Prostate gland (tissue), 2 donors: ENCODE results near the gene TMEM272. TPM values are rescaled to one million over a fixed set of nuclear protein-coding genes. Genes with fewer than 3 reads are reported as not detected.

Experiments
- DNase-seq: peaks from one replicate; pipeline ENCODE4 v3.0.0-alpha.2; 2019; ENCODE audit warnings: low spot score
- H3K27ac ChIP-seq, 2 donors: fragments of 200-600 bp; sonication (generic); 2 replicates each; pipeline ENCODE4 v1.5.1; 2017 to 2019
- H3K27me3 ChIP-seq: fragments of 200-600 bp; sonication (generic); replicated peaks from 2 replicates; pipeline ENCODE4 v1.5.1; 2019; ENCODE audit not compliant: insufficient read depth
- H3K36me3 ChIP-seq, 2 donors: fragments of 200-600 bp; sonication (generic); 1 replicate in 1 of 2; 2 replicates in 1 of 2; pipeline versions ENCODE4 v1.5.1 to v1.8.1; 2017 to 2019
- H3K4me1 ChIP-seq: fragments of 200-600 bp; sonication (generic); replicated peaks from 2 replicates; pipeline ENCODE4 v1.5.1; 2019
- H3K4me3 ChIP-seq, 2 donors: fragments of 200-600 bp; sonication (generic); 2 replicates each; pipeline ENCODE4 v1.5.1; 2017 to 2019
- H3K9me3 ChIP-seq: fragments of 200-600 bp; sonication (generic); 2 replicates; pipeline ENCODE4 v1.5.1; 2017
- CTCF ChIP-seq, 4 experiments: fragments of 200-600 bp in 2 of 4; fragments of 450-650 bp in 2 of 4; sonication (generic) in 2 of 4; IDR thresholded peaks; 1 replicate in 3 of 4; 2 replicates in 1 of 4; pipeline ENCODE4 v1.5.1; 2016 to 2019; ENCODE audit warnings: antibody characterized with exemption in 4 of 4, mild to moderate bottlenecking in 2 of 4, moderate library complexity in 2 of 4
- POLR2A ChIP-seq: fragments of 450-650 bp; IDR thresholded peaks from one replicate; pipeline ENCODE4 v1.6.1; 2016; ENCODE audit warnings: antibody characterized with exemption, mild to moderate bottlenecking
- POLR2AphosphoS5 ChIP-seq: sonication (generic); formaldehyde crosslinking; IDR thresholded peaks from one replicate; pipeline ENCODE4 v1.6.1; 2017; ENCODE audit warnings: antibody characterized with exemption
- WGBS: methylation state at CpG from one replicate; pipeline ENCODE4 v1.1.5; 2018; 5-methylcytosine and 5-hydroxymethylcytosine counted together
- intact Hi-C: fragments of 100-400 bp; cut with DNase I; formaldehyde crosslinking; loops from one replicate; pipeline ENCODE4 v1.14.2; 2022
- total RNA-seq, 2 donors: library from RNA; depleted of rRNA; stranded (reverse); fragments of >200 nt; gene quantifications; one replicate each; pipeline ENCODE4 v1.1.0, GENCODE V29; 2016

The TMEM272 gene
- total RNA-seq, 2 donors from 2014 or later: 0.28 TPM; not detected in 1

- intact Hi-C loops: no loop called here
- no peak for DNase-seq
- H3K36me3 ChIP-seq: no peaks in the 10 kb centered on the region
- no peak for TF ChIP-seq POLR2AphosphoS5
- H3K27me3 ChIP-seq: no peaks in the 10 kb centered on the region
- H3K4me1 ChIP-seq: no peaks in the 10 kb centered on the region
- H3K9me3 ChIP-seq: no peaks in the 10 kb centered on the region
- H3K4me3 ChIP-seq: no peak overlapping the region
- WGBS: 91% methylated on average over 9 of the region's 9 CpGs
- H3K27ac ChIP-seq: no peak overlapping the region
Measured at GRCh38 chr13:51772105-51772455, 72.9 kb downstream of the TMEM272 start.

- 94% methylated on average over 17 of the region's 17 CpGs for WGBS
- no peaks in the 10 kb centered on the region for H3K4me1 ChIP-seq
- no peaks in the 10 kb centered on the region for H3K9me3 ChIP-seq
- H3K27me3 ChIP-seq: no peaks in the 10 kb centered on the region
- H3K36me3 ChIP-seq: no peaks in the 10 kb centered on the region
- peak overlapping the region in 1 of 2 donors; percentile 76 for H3K27ac ChIP-seq
- intact Hi-C loops: no loop called here
- DNase-seq: no peak
- no peak overlapping the region for H3K4me3 ChIP-seq
- TF ChIP-seq POLR2AphosphoS5 (no peak), POLR2A (no peak), CTCF (IDR thresholded peaks at IDR 0.05) (no peak)
Measured at GRCh38 chr13:51771418-51772104, 73.4 kb downstream of the TMEM272 start.

GRCh38 chr13:51770681-51771417, 74.1 kb downstream of the TMEM272 start:
- no peak for TF ChIP-seq POLR2AphosphoS5
- TF ChIP-seq POLR2A: no peak
- TF ChIP-seq CTCF (IDR thresholded peaks at IDR 0.05): no peak
- H3K36me3 ChIP-seq: no peaks in the 10 kb centered on the region
- H3K27me3 ChIP-seq: no peaks in the 10 kb centered on the region
- 93% methylated on average over 11 of the region's 11 CpGs for WGBS
- no peaks in the 10 kb centered on the region for H3K9me3 ChIP-seq
- no peaks in the 10 kb centered on the region for H3K4me1 ChIP-seq
- H3K4me3 ChIP-seq: no peak overlapping the region
- DNase-seq: no peak
- peak overlapping the region; percentile 60 to 76 for H3K27ac ChIP-seq
- intact Hi-C loops: no loop called here

- Histone ChIP-seq H3K27ac (peak overlapping the region; percentile 60 to 76), H3K4me1 (no peaks in the 10 kb centered on the region), H3K4me3 (no peak overlapping the region), H3K9me3 (no peaks in the 10 kb centered on the region), H3K27me3 (no peaks in the 10 kb centered on the region), H3K36me3 (no peaks in the 10 kb centered on the region)
- intact Hi-C loops: no loop called here
- DNase-seq: no peak
- WGBS: 75% methylated on average over 6 of the region's 6 CpGs
- TF ChIP-seq CTCF (IDR thresholded peaks at IDR 0.05) (no peak), POLR2AphosphoS5 (no peak), POLR2A (no peak)
Measured at GRCh38 chr13:51770160-51770559, 74.8 kb downstream of the TMEM272 start.

GRCh38 chr13:51769455-51770127, 75.4 kb downstream of the TMEM272 start:
- 37% methylated on average over 11 of the region's 11 CpGs for WGBS
- intact Hi-C loops: no loop called here
- TF ChIP-seq CTCF (IDR thresholded peaks at IDR 0.05) (no peak), POLR2AphosphoS5 (peak; percentile 91), POLR2A (no peak)
- no peaks in the 10 kb centered on the region for H3K36me3 ChIP-seq
- H3K4me3 ChIP-seq: no peak overlapping the region
- peak; percentile 49 for DNase-seq
- H3K27me3 ChIP-seq: no peaks in the 10 kb centered on the region
- no peaks in the 10 kb centered on the region for H3K4me1 ChIP-seq
- H3K27ac ChIP-seq: peak overlapping the region; percentile 60 to 76
- no peaks in the 10 kb centered on the region for H3K9me3 ChIP-seq
